Thoracic aorta (tissue), 2 donors: ENCODE data around the gene DOC2A. TPM values are rescaled to one million over a fixed set of nuclear protein-coding genes. Genes with fewer than 3 reads are reported as not detected.

Experiments used
- ATAC-seq: fragments of 150-250 bp; one replicate; pipeline ENCODE4 v1.8.0; 2017; ENCODE audit warnings: low read depth; ENCODE audit not compliant: insufficient number of reproducible peaks, low FRiP score
- DNase-seq: peaks from one replicate; pipeline ENCODE4 v3.0.0-alpha.2; 2020; ENCODE audit warnings: low spot score
- H3K27ac ChIP-seq, 2 donors: fragments of 200-600 bp; sonication (generic); 1 replicate in 1 of 2; 2 replicates in 1 of 2; pipeline ENCODE4 v1.5.1; 2016; ENCODE audit warnings: mild to moderate bottlenecking in 2 of 2, moderate library complexity in 2 of 2
- H3K27me3 ChIP-seq: fragments of 200-600 bp; sonication (generic); replicated peaks from 2 replicates; pipeline ENCODE4 v1.6.0; 2016; ENCODE audit warnings: mild to moderate bottlenecking; ENCODE audit not compliant: insufficient read depth
- H3K36me3 ChIP-seq: fragments of 200-600 bp; sonication (generic); one replicate; pipeline ENCODE4 v1.5.1; 2016
- H3K4me1 ChIP-seq, 2 donors: fragments of 200-600 bp; sonication (generic); 1 replicate in 1 of 2; 2 replicates in 1 of 2; pipeline versions ENCODE4 v1.5.1 to v1.6.0; 2016; ENCODE audit warnings: low read depth in 2 of 2, mild to moderate bottlenecking in 1 of 2; ENCODE audit not compliant: control insufficient read depth in 1 of 2
- H3K4me3 ChIP-seq: fragments of 200-600 bp; sonication (generic); 2 replicates; pipeline ENCODE4 v1.5.1; 2016; ENCODE audit warnings: mild to moderate bottlenecking
- H3K9me3 ChIP-seq: fragments of 200-600 bp; sonication (generic); 2 replicates; pipeline ENCODE4 v1.5.1; 2016
- total RNA-seq, 2 donors: library from RNA; depleted of rRNA; stranded (reverse); fragments of >200 nt; gene quantifications; one replicate each; pipeline versions ENCODE4 v1.1.0 to v1.2.3, GENCODE V29; 2016
- TF ChIP-seq, protein P1 (sequence below): fragments of 200-600 bp; sonication (generic); IDR thresholded peaks from one replicate; pipeline ENCODE4 v1.5.1; 2019; ENCODE audit warnings: antibody characterized with exemption

Gene DOC2A
- total RNA-seq = under 1 TPM in 1 of 2 donors, not detected in 1; 0.56 TPM

DNA sequence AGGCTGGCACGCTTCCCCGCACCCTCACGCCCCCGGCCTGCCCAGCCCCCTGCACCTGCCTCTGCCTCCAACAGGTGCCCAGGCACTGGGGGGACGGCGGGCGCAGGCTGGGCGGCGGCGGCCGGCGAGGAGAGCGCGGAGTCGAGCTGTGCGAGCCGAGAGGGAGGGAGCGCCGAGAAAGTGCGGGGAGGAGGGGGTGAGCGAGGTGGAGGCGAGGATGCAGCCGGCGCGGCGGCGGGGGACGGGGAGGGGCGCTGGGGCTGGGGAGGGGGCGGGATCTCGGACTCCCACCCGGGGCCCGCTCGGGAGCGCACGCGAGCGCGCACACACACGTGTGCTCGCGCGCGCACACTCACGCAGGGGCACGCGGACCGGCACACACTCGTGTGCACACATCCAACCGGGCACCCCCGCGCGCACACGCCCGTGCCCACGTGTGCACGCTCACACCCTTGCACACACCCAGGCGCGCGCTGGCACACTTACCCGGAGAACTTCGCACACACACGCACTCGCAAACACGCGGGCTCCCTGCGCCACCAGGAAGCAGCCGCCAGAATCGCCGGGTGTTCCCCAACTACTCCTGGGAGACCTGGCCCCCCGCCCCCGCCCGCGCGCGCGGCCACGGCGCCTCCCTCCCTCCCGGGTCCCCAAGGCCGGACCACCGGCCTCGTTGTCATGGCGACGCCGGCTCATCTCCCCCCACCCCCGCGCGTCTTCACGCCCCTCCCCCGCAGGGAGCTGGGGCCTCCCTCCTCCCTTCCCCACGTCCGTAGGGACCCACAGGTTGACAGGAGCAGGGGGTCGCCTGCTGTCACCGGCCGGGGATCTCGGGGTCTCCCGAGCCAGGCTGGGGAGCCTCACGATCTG lies at the start of gene DOC2A:
Gene DOC2A (minus strand): TSS at position 184 of the 870 bp plus-strand sequence. CDS start 805 bp downstream, outside the sequence.
- Histone ChIP-seq H3K4me3 (peak within 1 kb of the TSS; percentile 62), H3K4me1 (peaks cover 11 to 25% of the 10 kb centered on the region in 2 donors), H3K9me3 (no peaks in the 10 kb centered on the region), H3K27ac (no peak within 1 kb of the TSS), H3K36me3 (no peaks in the 10 kb centered on the region), H3K27me3 (peaks cover 15% of the 10 kb centered on the region)
- TF ChIP-seq, protein P1, sequence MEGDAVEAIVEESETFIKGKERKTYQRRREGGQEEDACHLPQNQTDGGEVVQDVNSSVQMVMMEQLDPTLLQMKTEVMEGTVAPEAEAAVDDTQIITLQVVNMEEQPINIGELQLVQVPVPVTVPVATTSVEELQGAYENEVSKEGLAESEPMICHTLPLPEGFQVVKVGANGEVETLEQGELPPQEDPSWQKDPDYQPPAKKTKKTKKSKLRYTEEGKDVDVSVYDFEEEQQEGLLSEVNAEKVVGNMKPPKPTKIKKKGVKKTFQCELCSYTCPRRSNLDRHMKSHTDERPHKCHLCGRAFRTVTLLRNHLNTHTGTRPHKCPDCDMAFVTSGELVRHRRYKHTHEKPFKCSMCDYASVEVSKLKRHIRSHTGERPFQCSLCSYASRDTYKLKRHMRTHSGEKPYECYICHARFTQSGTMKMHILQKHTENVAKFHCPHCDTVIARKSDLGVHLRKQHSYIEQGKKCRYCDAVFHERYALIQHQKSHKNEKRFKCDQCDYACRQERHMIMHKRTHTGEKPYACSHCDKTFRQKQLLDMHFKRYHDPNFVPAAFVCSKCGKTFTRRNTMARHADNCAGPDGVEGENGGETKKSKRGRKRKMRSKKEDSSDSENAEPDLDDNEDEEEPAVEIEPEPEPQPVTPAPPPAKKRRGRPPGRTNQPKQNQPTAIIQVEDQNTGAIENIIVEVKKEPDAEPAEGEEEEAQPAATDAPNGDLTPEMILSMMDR = no peak
- DNase-seq (no peak), ATAC-seq (no peak)

DNA sequence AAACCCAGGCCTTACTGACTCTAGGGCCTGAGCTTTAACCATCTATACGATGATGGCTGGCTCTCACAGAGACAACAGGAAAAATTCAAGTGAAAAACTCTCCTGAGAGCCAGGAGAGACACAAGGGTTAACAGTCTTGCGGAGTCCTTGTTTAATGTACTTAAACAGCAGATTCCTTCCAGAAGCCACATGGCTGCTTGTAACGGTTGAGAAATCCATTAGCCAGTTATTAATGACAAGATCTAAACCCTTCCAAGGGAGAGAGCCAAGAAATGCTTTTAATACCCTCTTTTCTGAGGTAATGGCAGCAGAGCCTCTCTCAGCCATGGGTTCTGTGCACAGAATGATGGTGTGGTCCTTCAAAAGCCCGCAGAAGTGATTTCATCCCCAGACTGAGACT lies 49.5 kb upstream of the DOC2A start:
- H3K9me3 ChIP-seq = no peaks in the 10 kb centered on the region
- no peak for DNase-seq
- TF ChIP-seq, protein P1 = no peak
- no peak for ATAC-seq
- H3K4me1 ChIP-seq = peaks cover 8 to 16% of the 10 kb centered on the region in 2 donors
- H3K27ac ChIP-seq = no peak overlapping the region
- H3K4me3 ChIP-seq = no peak overlapping the region
- H3K27me3 ChIP-seq = no peaks in the 10 kb centered on the region
- H3K36me3 ChIP-seq = no peaks in the 10 kb centered on the region

DNA sequence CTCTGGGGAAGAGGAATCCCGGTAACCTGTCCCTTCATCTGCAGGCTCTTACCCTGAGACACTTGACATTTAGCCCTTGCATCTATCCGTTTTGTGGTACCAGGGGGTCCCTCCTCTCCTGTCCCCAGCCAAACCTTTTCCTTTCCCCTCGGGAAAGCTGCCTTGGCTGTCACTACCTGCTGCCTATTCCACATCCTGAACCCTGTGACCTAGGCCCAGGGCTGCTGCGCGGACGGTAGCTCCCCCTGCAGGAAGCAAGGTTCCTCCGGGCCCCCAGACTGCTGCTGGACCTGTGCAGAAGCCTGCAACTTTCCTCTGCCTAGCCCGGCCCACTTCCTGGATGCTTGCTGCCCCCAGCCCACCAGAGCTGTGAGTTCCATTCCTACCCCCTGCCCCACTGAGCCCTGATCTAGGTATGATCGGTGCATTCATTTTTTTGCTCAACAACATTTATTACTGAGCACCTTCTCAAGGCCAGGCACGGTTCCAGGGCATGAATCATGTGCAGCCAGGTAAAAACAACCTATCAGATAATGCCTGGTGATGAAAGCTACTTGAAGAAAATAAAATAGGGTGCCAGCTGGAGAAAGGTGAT lies 44.2 kb upstream of the DOC2A start:
- TF ChIP-seq, protein P1 = no peak
- no peaks in the 10 kb centered on the region for H3K36me3 ChIP-seq
- H3K27ac ChIP-seq = no peak overlapping the region
- ATAC-seq = no peak
- peaks cover 7 to 9% of the 10 kb centered on the region in 2 donors for H3K4me1 ChIP-seq
- H3K4me3 ChIP-seq = no peak overlapping the region
- H3K9me3 ChIP-seq = no peaks in the 10 kb centered on the region
- no peak for DNase-seq
- H3K27me3 ChIP-seq = no peaks in the 10 kb centered on the region

DNA sequence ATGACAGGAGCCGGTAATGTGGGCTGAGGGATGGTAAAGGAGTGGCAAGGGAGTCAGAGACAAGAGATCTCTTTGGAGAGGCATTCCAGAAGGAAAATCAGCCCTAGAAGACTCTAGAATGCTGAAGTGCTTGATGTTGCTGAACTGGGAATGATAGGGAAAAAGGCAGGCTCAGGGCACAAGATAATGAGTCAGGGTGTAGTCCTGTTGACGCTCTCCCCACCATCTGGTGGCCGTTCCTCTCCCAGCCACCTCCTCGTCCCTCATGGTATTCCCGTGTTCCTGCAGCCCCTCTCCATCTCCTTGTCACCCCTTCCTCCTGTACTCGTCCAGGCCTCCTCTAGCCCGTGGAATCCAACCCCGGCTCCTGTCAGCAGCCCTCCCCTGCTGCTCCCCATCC lies 43.6 kb upstream of the DOC2A start:
- ATAC-seq (no peak), DNase-seq (no peak)
- no peak overlapping the region for H3K27ac ChIP-seq
- H3K9me3 ChIP-seq = no peaks in the 10 kb centered on the region
- no peaks in the 10 kb centered on the region for H3K27me3 ChIP-seq
- no peak overlapping the region for H3K4me3 ChIP-seq
- no peaks in the 10 kb centered on the region for H3K36me3 ChIP-seq
- TF ChIP-seq, protein P1 = no peak
- peaks cover 7 to 9% of the 10 kb centered on the region in 2 donors for H3K4me1 ChIP-seq

DNA sequence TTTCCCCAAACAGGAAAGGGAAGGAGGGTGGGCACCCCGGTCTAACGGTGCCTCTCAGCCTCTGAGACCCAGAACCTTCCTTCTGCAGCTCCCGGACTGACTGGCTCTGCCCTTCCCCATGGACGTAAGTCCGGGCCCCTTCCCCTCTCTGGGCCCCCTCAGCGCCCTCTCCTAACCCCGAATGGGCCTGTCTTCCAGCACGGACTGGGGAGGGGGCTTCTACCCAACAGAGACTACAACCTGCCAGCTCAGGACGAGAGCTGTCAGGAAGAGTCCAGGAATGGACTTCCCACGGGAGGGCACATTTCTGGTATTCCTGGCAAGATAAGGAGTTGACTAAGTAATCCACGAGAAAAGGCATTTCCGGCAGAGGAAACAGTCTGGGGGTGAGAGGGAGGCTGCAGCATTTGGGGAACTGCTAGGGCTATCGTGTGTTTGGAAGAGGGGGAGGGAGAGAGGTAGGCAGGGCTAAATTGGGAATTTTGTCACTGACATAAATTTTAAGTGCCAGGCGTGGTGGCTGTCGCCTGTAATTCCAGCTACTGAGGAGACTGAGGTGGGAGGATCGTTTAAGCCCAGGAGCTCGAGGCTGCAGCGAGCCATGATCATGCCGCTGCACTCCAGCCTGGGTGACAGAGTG lies 42.7 kb upstream of the DOC2A start:
- no peaks in the 10 kb centered on the region for H3K9me3 ChIP-seq
- H3K4me3 ChIP-seq = peak overlapping the region; percentile 88
- H3K4me1 ChIP-seq = peaks cover 7 to 9% of the 10 kb centered on the region in 2 donors
- peak overlapping the region; percentile 27 to 60 for H3K27ac ChIP-seq
- TF ChIP-seq, protein P1 = no peak
- ATAC-seq (peak; percentile 16), DNase-seq (no peak)
- no peaks in the 10 kb centered on the region for H3K36me3 ChIP-seq
- H3K27me3 ChIP-seq = no peaks in the 10 kb centered on the region
